Activated B cell treated with CpG ODN at 0.5 μM for 24 hours (primary cell): ENCODE measurements around the gene SAMSN1. TPM values are rescaled to one million over a fixed set of nuclear protein-coding genes. Genes with fewer than 3 reads are reported as not detected.

Experiments
- ATAC-seq: fragments of 200-7000 bp; cut with Tn5 transposase; one replicate; pipeline ENCODE4 v1.10.0; 2021; ENCODE audit warnings: low read depth, mild to moderate bottlenecking, moderate library complexity
- CTCF ChIA-PET: fragments of 350-600 bp; sonication (Branson Sonifier 250); formaldehyde crosslinking; loops from one replicate; lab custom pipeline; 2021; ENCODE audit warnings: antibody characterized with exemption; lab: Charles Lee
- POLR2A ChIA-PET: fragments of 350-600 bp; sonication (Branson Sonifier 250); formaldehyde crosslinking; loops from one replicate; lab custom pipeline; 2021; ENCODE audit warnings: antibody characterized with exemption; lab: Charles Lee
- DNase-seq: peaks from one replicate; pipeline ENCODE4 v3.0.0; 2022
- H3K27ac Mint-ChIP-seq: one replicate; pipeline ENCODE4 v1.8.0; 2020; ENCODE audit warnings: mixed read lengths
- H3K27me3 Mint-ChIP-seq: one replicate; pipeline ENCODE4 v1.8.0; 2021; ENCODE audit warnings: mixed read lengths
- H3K36me3 Mint-ChIP-seq: one replicate; pipeline ENCODE4 v1.8.0; 2021; ENCODE audit warnings: low read depth, mixed read lengths
- H3K4me1 Mint-ChIP-seq: one replicate; pipeline ENCODE4 v1.8.0; 2021; ENCODE audit warnings: mixed read lengths
- H3K4me3 Mint-ChIP-seq: one replicate; pipeline ENCODE4 v1.8.0; 2020; ENCODE audit warnings: mild to moderate bottlenecking, mixed read lengths
- H3K9me3 Mint-ChIP-seq: one replicate; pipeline ENCODE4 v1.8.0; 2020; ENCODE audit warnings: mixed read lengths
- intact Hi-C: fragments of 100-400 bp; cut with micrococcal nuclease; formaldehyde crosslinking; loops from one replicate; pipeline ENCODE4 v1.15.1; 2024
- total RNA-seq: library from RNA; stranded (reverse); gene quantifications from 2 replicates; pipeline ENCODE4 v1.2.3, GENCODE V29; 2022
- TF ChIP-seq, protein P1 (sequence below): fragments of 200-600 bp; IDR thresholded peaks from one replicate; pipeline ENCODE4 v1.8.0; 2022; ENCODE audit warnings: antibody characterized with exemption, mild to moderate bottlenecking

SAMSN1 gene
- total RNA-seq, 1 donor from 2014 or later = 49.7 TPM

DNA sequence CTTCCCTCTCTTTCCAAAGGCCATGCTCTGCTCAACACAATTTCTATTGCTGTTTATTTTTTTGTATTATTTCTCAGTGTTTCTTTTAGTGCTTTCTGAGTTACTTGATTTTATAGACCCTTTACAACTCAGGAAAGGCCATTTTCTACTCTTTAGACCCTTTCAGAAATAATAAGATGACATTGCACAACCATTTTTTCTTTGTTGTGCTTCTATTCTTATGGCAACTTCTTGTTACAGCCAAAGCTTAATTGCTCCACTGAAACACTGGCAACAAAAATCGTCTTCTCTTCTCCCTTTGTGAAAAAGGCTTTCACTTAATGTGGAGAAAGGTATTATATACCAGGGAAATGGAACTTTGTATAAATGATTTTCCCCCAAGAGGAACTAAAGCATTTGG lies 39.0 kb upstream of the SAMSN1 start:
- TF ChIP-seq, protein P1, sequence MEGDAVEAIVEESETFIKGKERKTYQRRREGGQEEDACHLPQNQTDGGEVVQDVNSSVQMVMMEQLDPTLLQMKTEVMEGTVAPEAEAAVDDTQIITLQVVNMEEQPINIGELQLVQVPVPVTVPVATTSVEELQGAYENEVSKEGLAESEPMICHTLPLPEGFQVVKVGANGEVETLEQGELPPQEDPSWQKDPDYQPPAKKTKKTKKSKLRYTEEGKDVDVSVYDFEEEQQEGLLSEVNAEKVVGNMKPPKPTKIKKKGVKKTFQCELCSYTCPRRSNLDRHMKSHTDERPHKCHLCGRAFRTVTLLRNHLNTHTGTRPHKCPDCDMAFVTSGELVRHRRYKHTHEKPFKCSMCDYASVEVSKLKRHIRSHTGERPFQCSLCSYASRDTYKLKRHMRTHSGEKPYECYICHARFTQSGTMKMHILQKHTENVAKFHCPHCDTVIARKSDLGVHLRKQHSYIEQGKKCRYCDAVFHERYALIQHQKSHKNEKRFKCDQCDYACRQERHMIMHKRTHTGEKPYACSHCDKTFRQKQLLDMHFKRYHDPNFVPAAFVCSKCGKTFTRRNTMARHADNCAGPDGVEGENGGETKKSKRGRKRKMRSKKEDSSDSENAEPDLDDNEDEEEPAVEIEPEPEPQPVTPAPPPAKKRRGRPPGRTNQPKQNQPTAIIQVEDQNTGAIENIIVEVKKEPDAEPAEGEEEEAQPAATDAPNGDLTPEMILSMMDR = no peak
- CTCF ChIA-PET = no interaction called here
- DNase-seq = no peak
- no peaks in the 10 kb centered on the region for H3K27me3 Mint-ChIP-seq
- no peaks in the 10 kb centered on the region for H3K9me3 Mint-ChIP-seq
- peaks cover 8% of the 10 kb centered on the region for H3K4me1 Mint-ChIP-seq
- POLR2A ChIA-PET = interaction anchor here (0.8 kb wide), 1 partner anchor 12 kb away, joined by 4 read pairs; no protein-coding TSS in a partner anchor
- H3K36me3 Mint-ChIP-seq = no peaks in the 10 kb centered on the region
- no peak for ATAC-seq
- no peak overlapping the region for H3K4me3 Mint-ChIP-seq
- no peak overlapping the region for H3K27ac Mint-ChIP-seq
- intact Hi-C loops = no loop called here

DNA sequence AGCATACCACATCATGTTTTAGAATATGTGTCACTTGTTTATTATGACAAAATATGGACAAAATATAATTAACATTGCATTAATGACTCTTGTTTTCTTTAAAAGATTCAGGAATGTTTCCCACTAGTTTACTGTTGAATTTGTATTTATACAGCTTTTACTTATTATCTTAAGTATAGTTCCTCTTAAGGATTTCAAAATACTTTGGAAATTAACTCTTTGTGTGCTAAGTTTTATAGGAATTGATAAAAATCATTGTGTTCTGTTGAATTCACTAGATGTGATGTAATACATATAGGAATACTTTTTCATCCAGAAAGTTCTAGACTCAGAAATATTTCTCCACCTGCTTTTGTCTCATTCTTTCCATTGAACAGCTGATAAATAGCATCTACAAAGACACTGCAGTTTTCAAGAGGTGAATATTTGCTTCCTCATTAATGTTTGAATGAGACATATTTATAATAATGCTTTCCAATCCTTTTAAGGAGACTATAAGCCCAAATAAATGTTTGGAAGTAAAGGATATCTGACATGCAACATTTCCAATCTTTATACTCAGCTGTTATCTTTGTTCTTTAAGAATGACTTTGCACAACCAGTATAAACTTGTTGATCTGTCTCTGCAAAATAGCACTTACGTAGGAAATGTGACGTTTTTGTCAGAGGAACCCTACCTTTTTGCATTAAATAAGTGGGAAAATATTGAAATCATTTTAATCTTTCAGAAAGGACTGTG lies 38.4 kb upstream of the SAMSN1 start:
- Mint-ChIP-seq H3K36me3 (no peaks in the 10 kb centered on the region), H3K4me1 (peaks cover 2% of the 10 kb centered on the region), H3K4me3 (no peak overlapping the region), H3K27me3 (no peaks in the 10 kb centered on the region), H3K27ac (no peak overlapping the region), H3K9me3 (no peaks in the 10 kb centered on the region)
- intact Hi-C loops = no loop called here
- no peak for DNase-seq
- ChIA-PET CTCF (no interaction called here), POLR2A (interaction anchor here (0.8 kb wide), 1 partner anchor 12 kb away, joined by 4 read pairs; no protein-coding TSS in a partner anchor)
- no peak for ATAC-seq
- TF ChIP-seq, protein P1 = no peak

- Mint-ChIP-seq H3K36me3 (no peaks in the 10 kb centered on the region), H3K27ac (no peak overlapping the region), H3K4me3 (no peak overlapping the region), H3K27me3 (no peaks in the 10 kb centered on the region), H3K4me1 (no peaks in the 10 kb centered on the region), H3K9me3 (no peaks in the 10 kb centered on the region)
- ChIA-PET CTCF (interaction anchor here (0.7 kb wide), 2 partner anchors 9 to 34 kb away, joined by 3 read pairs; no protein-coding TSS in a partner anchor), POLR2A (no interaction called here)
- DNase-seq = no peak
- TF ChIP-seq, protein P1 = no peak
- intact Hi-C loops = no loop called here
- no peak for ATAC-seq
Observed at GRCh38 chr21:14583629-14584255, 37.6 kb upstream of the SAMSN1 start.

DNA sequence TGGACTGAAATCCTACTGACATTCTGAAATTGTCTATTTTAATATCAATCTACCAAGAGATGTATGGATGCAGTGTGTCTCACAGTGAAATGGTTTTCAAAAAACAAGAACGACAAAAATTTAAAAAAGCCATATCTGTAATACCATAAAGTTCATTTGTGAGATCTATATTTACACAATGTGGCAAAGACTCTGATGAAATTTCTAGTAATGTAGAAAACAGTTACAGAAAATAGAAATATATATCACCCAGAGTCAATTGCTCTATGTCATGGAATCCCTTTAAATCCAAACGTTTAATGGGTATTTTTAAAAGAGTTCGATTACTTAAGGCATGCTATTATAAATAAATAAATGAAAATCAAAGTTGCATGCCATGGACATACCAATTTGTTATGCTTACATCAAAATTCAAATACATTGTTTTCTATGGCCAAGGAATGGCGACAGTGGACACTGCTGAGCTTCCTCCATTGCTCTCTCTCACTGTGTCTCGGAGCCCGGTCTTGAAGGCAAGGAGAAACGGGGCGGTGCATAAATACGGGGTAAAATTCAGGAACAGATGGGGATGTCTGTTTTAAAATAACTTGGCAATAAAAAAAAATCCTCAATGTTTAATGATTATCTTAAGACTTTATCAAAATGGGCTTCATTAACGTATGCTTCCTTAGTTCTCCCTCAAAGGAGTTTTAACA lies 37.0 kb upstream of the SAMSN1 start:
- intact Hi-C loops = no loop called here
- Mint-ChIP-seq H3K27ac (no peak overlapping the region), H3K36me3 (no peaks in the 10 kb centered on the region), H3K4me3 (no peak overlapping the region), H3K4me1 (peaks cover 2% of the 10 kb centered on the region), H3K27me3 (no peaks in the 10 kb centered on the region), H3K9me3 (no peaks in the 10 kb centered on the region)
- POLR2A ChIA-PET = no interaction called here
- no peak for DNase-seq
- no peak for ATAC-seq
- CTCF ChIA-PET = interaction anchor here (0.7 kb wide), 2 partner anchors 9 to 34 kb away, joined by 3 read pairs; no protein-coding TSS in a partner anchor
- TF ChIP-seq, protein P1 = no peak
